ENCODE measurements around the gene IL21R.
"Not testable (repeated sequence)": the region's sequence is repeated elsewhere in the genome, so short reads cannot be mapped to it uniquely, and the experiment has no call there.

IL21R gene

GRCh38 chr16:27386674-27387073, 15.3 kb upstream of the IL21R start:
- no peaks in the 10 kb centered on the region for H3K27me3 ChIP-seq (ENCODE audit: control insufficient read depth in 2 of 2, insufficient read depth in 2 of 2, low read length in 2 of 2)
- H3K9ac ChIP-seq (ENCODE audit: low read depth in 1 of 2, low read length in 2 of 2): no peak overlapping the region
- no peaks in the 10 kb centered on the region for H3K36me3 ChIP-seq (ENCODE audit: control insufficient read depth in 2 of 2, insufficient read depth in 2 of 2, low read length in 2 of 2)
- H3K4me1 ChIP-seq (ENCODE audit: control insufficient read depth in 2 of 2, insufficient read depth in 2 of 2, low read length in 2 of 2): no peaks in the 10 kb centered on the region
- no peak overlapping the region for H3K4me3 ChIP-seq (ENCODE audit: low read length in 2 of 2)
- no peaks in the 10 kb centered on the region for H3K9me3 ChIP-seq (ENCODE audit: control insufficient read depth in 2 of 2, low read length in 2 of 2)
- no peak overlapping the region for H3K27ac ChIP-seq (ENCODE audit: low read depth in 2 of 2, low read length in 2 of 2)

- Histone ChIP-seq H3K9me3 (ENCODE audit: control insufficient read depth in 2 of 2, low read length in 2 of 2) (no peaks in the 10 kb centered on the region), H3K36me3 (ENCODE audit: control insufficient read depth in 2 of 2, insufficient read depth in 2 of 2, low read length in 2 of 2) (no peaks in the 10 kb centered on the region), H3K4me3 (ENCODE audit: low read length in 2 of 2) (no peak overlapping the region), H3K9ac (ENCODE audit: low read depth in 1 of 2, low read length in 2 of 2) (no peak overlapping the region), H3K27ac (ENCODE audit: low read depth in 2 of 2, low read length in 2 of 2) (no peak overlapping the region), H3K27me3 (ENCODE audit: control insufficient read depth in 2 of 2, insufficient read depth in 2 of 2, low read length in 2 of 2) (no peaks in the 10 kb centered on the region), H3K4me1 (ENCODE audit: control insufficient read depth in 2 of 2, insufficient read depth in 2 of 2, low read length in 2 of 2) (no peaks in the 10 kb centered on the region)
Observed at GRCh38 chr16:27387724-27388123, 14.2 kb upstream of the IL21R start.

DNA sequence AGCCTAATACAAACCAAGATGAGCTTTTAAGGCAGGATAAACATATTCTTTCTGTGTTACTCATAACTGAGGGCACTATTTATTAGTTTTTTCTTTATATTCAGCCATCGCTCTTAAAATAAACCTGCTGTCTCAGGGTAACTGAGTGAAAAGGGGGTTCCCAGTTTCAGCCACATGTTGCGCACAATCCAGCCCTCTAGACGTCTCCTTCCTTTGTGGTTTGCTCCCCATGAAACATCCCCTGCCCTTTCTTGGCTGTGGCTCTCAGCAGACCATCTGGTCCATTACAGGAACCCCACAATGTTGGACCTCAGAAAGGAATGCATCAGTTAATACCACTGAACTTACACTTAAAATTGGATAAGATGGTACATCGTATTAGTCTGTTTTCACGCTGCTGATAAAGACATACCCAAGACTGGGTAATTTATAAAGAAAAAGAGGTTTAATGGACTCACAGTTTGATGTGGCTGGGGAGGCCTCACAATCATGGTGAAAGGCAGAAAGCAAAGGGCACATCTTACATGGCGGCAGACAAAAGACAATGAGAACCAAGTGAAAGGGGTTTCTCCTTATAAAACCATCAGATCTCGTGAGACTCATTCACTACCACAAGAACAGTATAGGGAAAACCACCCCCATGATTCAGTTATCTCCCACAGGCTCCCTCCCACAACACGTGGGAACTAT, 12.6 kb upstream of the IL21R start:
- no peaks in the 10 kb centered on the region for H3K27me3 ChIP-seq (ENCODE audit: control insufficient read depth in 2 of 2, insufficient read depth in 2 of 2, low read length in 2 of 2)
- no peaks in the 10 kb centered on the region for H3K36me3 ChIP-seq (ENCODE audit: control insufficient read depth in 2 of 2, insufficient read depth in 2 of 2, low read length in 2 of 2)
- no peak overlapping the region for H3K27ac ChIP-seq (ENCODE audit: low read depth in 2 of 2, low read length in 2 of 2)
- no peaks in the 10 kb centered on the region for H3K4me1 ChIP-seq (ENCODE audit: control insufficient read depth in 2 of 2, insufficient read depth in 2 of 2, low read length in 2 of 2)
- no peak overlapping the region for H3K4me3 ChIP-seq (ENCODE audit: low read length in 2 of 2)
- H3K9me3 ChIP-seq (ENCODE audit: control insufficient read depth in 2 of 2, low read length in 2 of 2): no peaks in the 10 kb centered on the region
- no peak overlapping the region for H3K9ac ChIP-seq (ENCODE audit: low read depth in 1 of 2, low read length in 2 of 2)

DNA sequence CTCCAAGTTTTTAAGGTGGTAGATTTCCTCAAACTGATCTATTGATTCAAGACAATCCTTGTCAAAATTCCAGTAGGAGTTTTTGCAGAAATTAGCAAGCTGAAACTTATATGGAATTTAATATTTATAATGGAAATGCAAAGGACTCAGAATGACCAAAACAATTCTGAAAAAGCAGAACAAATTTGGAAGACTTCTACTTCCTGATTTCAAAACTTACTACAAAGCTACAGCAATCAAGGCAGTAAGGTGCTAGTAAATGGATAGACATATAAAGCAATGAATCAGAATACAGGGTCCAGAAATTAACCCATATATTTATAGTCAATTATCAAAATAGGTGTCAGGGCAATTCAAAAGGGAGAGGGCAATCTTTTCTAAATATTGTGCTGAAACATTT, 11.8 kb upstream of the IL21R start:
- no peaks in the 10 kb centered on the region for H3K27me3 ChIP-seq (ENCODE audit: control insufficient read depth in 2 of 2, insufficient read depth in 2 of 2, low read length in 2 of 2)
- H3K27ac ChIP-seq (ENCODE audit: low read depth in 2 of 2, low read length in 2 of 2): no peak overlapping the region
- no peak overlapping the region for H3K4me3 ChIP-seq (ENCODE audit: low read length in 2 of 2)
- no peak overlapping the region for H3K9ac ChIP-seq (ENCODE audit: low read depth in 1 of 2, low read length in 2 of 2)
- H3K36me3 ChIP-seq (ENCODE audit: control insufficient read depth in 2 of 2, insufficient read depth in 2 of 2, low read length in 2 of 2): no peaks in the 10 kb centered on the region
- H3K4me1 ChIP-seq (ENCODE audit: control insufficient read depth in 2 of 2, insufficient read depth in 2 of 2, low read length in 2 of 2): no peaks in the 10 kb centered on the region
- H3K9me3 ChIP-seq (ENCODE audit: control insufficient read depth in 2 of 2, low read length in 2 of 2): no peaks in the 10 kb centered on the region

- Histone ChIP-seq H3K9me3 (ENCODE audit: control insufficient read depth in 2 of 2, low read length in 2 of 2) (no peaks in the 10 kb centered on the region), H3K36me3 (ENCODE audit: control insufficient read depth in 2 of 2, insufficient read depth in 2 of 2, low read length in 2 of 2) (no peaks in the 10 kb centered on the region), H3K4me1 (ENCODE audit: control insufficient read depth in 2 of 2, insufficient read depth in 2 of 2, low read length in 2 of 2) (no peaks in the 10 kb centered on the region)
Observed at GRCh38 chr16:27392671-27393070, 9.3 kb upstream of the IL21R start.

DNA sequence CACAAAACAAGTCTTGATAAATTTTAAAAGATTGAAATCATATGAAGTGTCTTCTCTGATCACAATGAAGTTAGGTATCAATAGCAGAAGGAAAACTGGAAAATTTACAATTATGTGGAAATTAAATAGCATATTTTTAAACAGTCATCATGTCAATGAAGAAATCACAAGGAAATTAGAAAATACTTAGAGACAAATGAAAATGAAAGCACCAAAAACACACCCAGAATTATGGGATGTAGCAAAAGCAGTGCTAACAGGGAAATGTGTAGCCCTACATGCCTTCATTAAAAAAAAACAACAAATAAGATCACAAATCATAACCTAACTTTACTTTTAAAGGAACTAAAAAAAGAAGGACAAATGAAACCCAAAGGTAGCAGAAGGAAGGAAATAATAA, 7.5 kb upstream of the IL21R start:
- no peak overlapping the region for H3K4me3 ChIP-seq (ENCODE audit: low read length in 2 of 2)
- no peak overlapping the region for H3K27ac ChIP-seq (ENCODE audit: low read depth in 2 of 2, low read length in 2 of 2)

More at GRCh38 chr16:27392671-27393070, 9.3 kb upstream of the IL21R start:
- Histone ChIP-seq H3K27me3 (ENCODE audit: control insufficient read depth in 2 of 2, insufficient read depth in 2 of 2, low read length in 2 of 2) (no peaks in the 10 kb centered on the region), H3K27ac (ENCODE audit: low read depth in 2 of 2, low read length in 2 of 2) (no peak overlapping the region), H3K4me3 (ENCODE audit: low read length in 2 of 2) (no peak overlapping the region), H3K9ac (ENCODE audit: low read depth in 1 of 2, low read length in 2 of 2) (no peak overlapping the region)

GRCh38 chr16:27398341-27398893, 3.6 kb upstream of the IL21R start:
- H3K9me3 ChIP-seq (ENCODE audit: control insufficient read depth in 2 of 2, low read length in 2 of 2); H3K4me1 ChIP-seq (ENCODE audit: control insufficient read depth in 2 of 2, insufficient read depth in 2 of 2, low read length in 2 of 2); H3K9ac ChIP-seq (ENCODE audit: low read depth in 1 of 2, low read length in 2 of 2); H3K36me3 ChIP-seq (ENCODE audit: control insufficient read depth in 2 of 2, insufficient read depth in 2 of 2, low read length in 2 of 2); H3K4me3 ChIP-seq (ENCODE audit: low read length in 2 of 2); H3K27me3 ChIP-seq (ENCODE audit: control insufficient read depth in 2 of 2, insufficient read depth in 2 of 2, low read length in 2 of 2); H3K27ac ChIP-seq (ENCODE audit: low read depth in 2 of 2, low read length in 2 of 2): not testable (repeated sequence)

More for the DNA sequence above, 7.5 kb upstream of the IL21R start:
- Histone ChIP-seq H3K4me1 (ENCODE audit: control insufficient read depth in 2 of 2, insufficient read depth in 2 of 2, low read length in 2 of 2) (no peaks in the 10 kb centered on the region), H3K27me3 (ENCODE audit: control insufficient read depth in 2 of 2, insufficient read depth in 2 of 2, low read length in 2 of 2) (no peaks in the 10 kb centered on the region), H3K9me3 (ENCODE audit: control insufficient read depth in 2 of 2, low read length in 2 of 2) (no peaks in the 10 kb centered on the region), H3K36me3 (ENCODE audit: control insufficient read depth in 2 of 2, insufficient read depth in 2 of 2, low read length in 2 of 2) (no peaks in the 10 kb centered on the region), H3K9ac (ENCODE audit: low read depth in 1 of 2, low read length in 2 of 2) (no peak overlapping the region)

DNA sequence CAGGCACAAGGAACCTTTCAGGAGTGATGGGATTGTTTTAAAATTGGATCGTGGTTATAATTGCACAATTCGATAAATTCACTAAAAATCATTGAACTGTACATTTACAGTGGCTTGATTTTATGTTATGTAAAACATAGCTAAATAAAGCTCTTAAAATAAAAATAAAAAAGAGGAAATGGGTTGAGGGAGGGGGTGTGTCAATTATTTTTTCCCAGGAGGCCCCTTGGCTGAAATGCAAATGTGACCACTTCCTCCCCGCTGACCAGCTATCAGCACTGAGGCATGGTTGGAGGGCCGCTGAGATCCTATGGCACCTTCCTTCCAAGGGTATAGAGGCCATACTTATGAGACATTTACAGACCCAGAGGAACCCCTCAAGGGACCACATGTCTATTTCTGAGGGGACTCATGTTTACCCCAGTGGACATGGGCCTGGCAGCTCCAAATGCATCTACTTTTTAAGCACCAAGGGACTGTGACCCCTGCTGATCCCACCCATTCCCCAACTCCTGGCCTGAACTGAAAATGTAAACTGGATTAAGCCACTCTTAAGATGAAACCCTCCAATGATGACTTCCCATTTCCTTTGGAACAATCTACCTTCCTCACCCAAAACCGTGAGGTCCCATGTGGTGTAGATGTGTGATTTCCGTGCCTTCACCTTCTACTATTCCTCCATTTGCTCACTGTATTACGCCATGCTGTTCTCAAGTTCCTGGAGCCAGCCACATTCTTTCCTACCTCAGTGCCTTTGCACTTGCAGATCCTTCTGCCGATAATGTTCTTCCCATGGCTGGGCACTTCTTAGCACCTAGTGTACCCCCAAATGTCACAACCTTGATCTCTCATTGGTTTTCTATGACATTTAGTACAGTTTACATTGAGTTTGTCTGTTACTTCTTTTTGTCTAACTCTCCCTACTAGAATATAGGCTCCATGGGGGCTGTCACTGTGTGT, 2.8 kb upstream of the IL21R start:
- no peak overlapping the region for H3K9ac ChIP-seq (ENCODE audit: low read depth in 1 of 2, low read length in 2 of 2)
- no peaks in the 10 kb centered on the region for H3K9me3 ChIP-seq (ENCODE audit: control insufficient read depth in 2 of 2, low read length in 2 of 2)
- H3K4me1 ChIP-seq (ENCODE audit: control insufficient read depth in 2 of 2, insufficient read depth in 2 of 2, low read length in 2 of 2): peaks cover 4 to 5% of the 10 kb centered on the region in 2 donors
- no peak overlapping the region for H3K4me3 ChIP-seq (ENCODE audit: low read length in 2 of 2)
- no peak overlapping the region for H3K27ac ChIP-seq (ENCODE audit: low read depth in 2 of 2, low read length in 2 of 2)
- no peaks in the 10 kb centered on the region for H3K36me3 ChIP-seq (ENCODE audit: control insufficient read depth in 2 of 2, insufficient read depth in 2 of 2, low read length in 2 of 2)
- H3K27me3 ChIP-seq (ENCODE audit: control insufficient read depth in 2 of 2, insufficient read depth in 2 of 2, low read length in 2 of 2): peaks cover 0 to 4% of the 10 kb centered on the region in 2 donors

GRCh38 chr16:27399969-27400368, 2.0 kb upstream of the IL21R start:
- no peaks in the 10 kb centered on the region for H3K9me3 ChIP-seq (ENCODE audit: control insufficient read depth in 2 of 2, low read length in 2 of 2)
- no peaks in the 10 kb centered on the region for H3K36me3 ChIP-seq (ENCODE audit: control insufficient read depth in 2 of 2, insufficient read depth in 2 of 2, low read length in 2 of 2)
- H3K4me1 ChIP-seq (ENCODE audit: control insufficient read depth in 2 of 2, insufficient read depth in 2 of 2, low read length in 2 of 2): peaks cover 4 to 5% of the 10 kb centered on the region in 2 donors
- no peak overlapping the region for H3K4me3 ChIP-seq (ENCODE audit: low read length in 2 of 2)
- H3K27me3 ChIP-seq (ENCODE audit: control insufficient read depth in 2 of 2, insufficient read depth in 2 of 2, low read length in 2 of 2): peaks cover 0 to 4% of the 10 kb centered on the region in 2 donors
- H3K27ac ChIP-seq (ENCODE audit: low read depth in 2 of 2, low read length in 2 of 2): no peak overlapping the region
- no peak overlapping the region for H3K9ac ChIP-seq (ENCODE audit: low read depth in 1 of 2, low read length in 2 of 2)

All from mucosa of rectum (tissue), 2 donors.